HepG2 (cell line): ENCODE data around the gene JAG1. TPM values are rescaled to one million over a fixed set of nuclear protein-coding genes. Genes with fewer than 3 reads are reported as not detected.

Experiments used
- ATRX ChIP-seq: sonication (generic); formaldehyde crosslinking; IDR thresholded peaks from 2 replicates; pipeline ENCODE4 v1.4.0; 2020; ENCODE audit warnings: missing genetic modification reagents, borderline replicate concordance
- CEBPB ChIP-seq: IDR thresholded peaks from 2 replicates; pipeline ENCODE4 v1.6.1; 2011; ENCODE audit warnings: low read depth, low read length, improper control_type of control experiment, borderline replicate concordance
- CEBPG ChIP-seq: IDR thresholded peaks from 2 replicates; pipeline ENCODE4 v1.6.1; 2016
- DPF2 ChIP-seq: sonication (generic); formaldehyde crosslinking; IDR thresholded peaks from 2 replicates; pipeline ENCODE4 v1.4.0; 2020; ENCODE audit warnings: mild to moderate bottlenecking, low read depth, missing genetic modification reagents, borderline replicate concordance
- DRAP1 ChIP-seq: IDR thresholded peaks from 2 replicates; pipeline ENCODE4 v1.6.1; 2016; ENCODE audit warnings: missing genetic modification reagents, missing compliant biosample characterization
- EED ChIP-seq: sonication (generic); formaldehyde crosslinking; IDR thresholded peaks from 2 replicates; pipeline ENCODE4 v1.5.0; 2020; ENCODE audit warnings: mild to moderate bottlenecking, missing genetic modification reagents
- ESRRA ChIP-seq: sonication (generic); formaldehyde crosslinking; IDR thresholded peaks from 2 replicates; pipeline ENCODE4 v1.5.1; 2020; ENCODE audit warnings: mild to moderate bottlenecking, low read depth, missing genetic modification reagents
- GATA4 ChIP-seq: sonication (generic); IDR thresholded peaks from 2 replicates; pipeline ENCODE4 v1.6.1; 2016; ENCODE audit warnings: antibody characterized with exemption, low read depth, borderline replicate concordance
- HBP1 ChIP-seq: IDR thresholded peaks from 2 replicates; pipeline ENCODE4 v1.6.1; 2016; ENCODE audit warnings: low read depth, control low read depth
- HIVEP1 ChIP-seq: sonication (generic); formaldehyde crosslinking; IDR thresholded peaks from 2 replicates; pipeline ENCODE4 v1.4.0; 2020; ENCODE audit warnings: mild to moderate bottlenecking, missing genetic modification reagents
- HOXD1 ChIP-seq: sonication (generic); formaldehyde crosslinking; IDR thresholded peaks from 2 replicates; pipeline ENCODE4 v1.5.0; 2020; ENCODE audit warnings: missing genetic modification reagents
- KDM1A ChIP-seq: IDR thresholded peaks from 2 replicates; pipeline ENCODE4 v1.6.1; 2016; ENCODE audit warnings: missing compliant biosample characterization
- NCOR1 ChIP-seq: fragments of 200-600 bp; sonication (generic); IDR thresholded peaks from 2 replicates; pipeline ENCODE4 v1.7.0; 2017; ENCODE audit warnings: antibody characterized with exemption, low read length, borderline replicate concordance
- NFE2 ChIP-seq: sonication (generic); formaldehyde crosslinking; IDR thresholded peaks from 2 replicates; pipeline ENCODE4 v1.4.0; 2020; ENCODE audit warnings: missing genetic modification reagents
- PHF21A ChIP-seq: sonication (generic); formaldehyde crosslinking; IDR thresholded peaks from 2 replicates; pipeline ENCODE4 v1.5.0; 2020; ENCODE audit warnings: mild to moderate bottlenecking, missing genetic modification reagents
- RXRA ChIP-seq: sonication (generic); formaldehyde crosslinking; IDR thresholded peaks from 2 replicates; pipeline ENCODE4 v1.5.1; 2020; ENCODE audit warnings: missing genetic modification reagents
- SALL1 ChIP-seq: sonication (generic); formaldehyde crosslinking; IDR thresholded peaks from 2 replicates; pipeline ENCODE4 v1.8.0; 2022; ENCODE audit warnings: mild to moderate bottlenecking, missing genetic modification reagents
- SKI ChIP-seq: fragments of 450-650 bp; IDR thresholded peaks from one replicate; pipeline ENCODE4 v1.6.1; 2018; ENCODE audit warnings: mild to moderate bottlenecking; ENCODE audit not compliant: partially characterized antibody
- TARDBP ChIP-seq: sonication (generic); formaldehyde crosslinking; IDR thresholded peaks from 2 replicates; pipeline ENCODE4 v1.8.0; 2022; ENCODE audit warnings: mild to moderate bottlenecking, missing genetic modification reagents
- TBX3 ChIP-seq: fragments of 450-650 bp; IDR thresholded peaks from 2 replicates; pipeline ENCODE4 v1.6.1; 2017; ENCODE audit warnings: antibody characterized with exemption, mild to moderate bottlenecking, inconsistent platforms, borderline replicate concordance
- TCF7 ChIP-seq: sonication (generic); IDR thresholded peaks from 2 replicates; pipeline ENCODE4 v1.6.1; 2016; ENCODE audit warnings: antibody characterized with exemption, low read depth
- TEAD3 ChIP-seq: optimal IDR thresholded peaks from 2 replicates; pipeline ENCODE3; 2016; ENCODE audit warnings: borderline replicate concordance
- WIZ ChIP-seq: sonication (generic); formaldehyde crosslinking; IDR thresholded peaks from 2 replicates; pipeline ENCODE4 v1.5.1; 2020; ENCODE audit warnings: mild to moderate bottlenecking, missing genetic modification reagents
- ZBTB1 ChIP-seq: sonication (generic); formaldehyde crosslinking; IDR thresholded peaks from 2 replicates; pipeline ENCODE4 v1.4.0; 2020; ENCODE audit warnings: missing genetic modification reagents, borderline replicate concordance
- ZBTB7B ChIP-seq: sonication (generic); formaldehyde crosslinking; IDR thresholded peaks from 2 replicates; pipeline ENCODE4 v1.4.0; 2020; ENCODE audit warnings: missing genetic modification reagents
- ZEB1 ChIP-seq: IDR thresholded peaks from 2 replicates; pipeline ENCODE4 v1.6.1; 2012; ENCODE audit warnings: mild to moderate bottlenecking, low read depth, inconsistent platforms; ENCODE audit not compliant: insufficient replicate concordance
- ZNF101 ChIP-seq: sonication (generic); formaldehyde crosslinking; IDR thresholded peaks from 2 replicates; pipeline ENCODE4 v1.4.0; 2020; ENCODE audit warnings: mild to moderate bottlenecking, low read depth, missing genetic modification reagents, borderline replicate concordance
- ZNF124 ChIP-seq: sonication (generic); formaldehyde crosslinking; IDR thresholded peaks from 2 replicates; pipeline ENCODE4 v1.4.0; 2020; ENCODE audit warnings: missing genetic modification reagents
- ZNF414 ChIP-seq: sonication (generic); formaldehyde crosslinking; IDR thresholded peaks from 2 replicates; pipeline ENCODE4 v1.5.0; 2020; ENCODE audit warnings: missing genetic modification reagents
- ZNF543 ChIP-seq: sonication (generic); formaldehyde crosslinking; IDR thresholded peaks from 2 replicates; pipeline ENCODE4 v1.4.0; 2020; ENCODE audit warnings: mild to moderate bottlenecking, missing genetic modification reagents
- ZNF766 ChIP-seq: sonication (generic); formaldehyde crosslinking; IDR thresholded peaks from 2 replicates; pipeline ENCODE4 v1.5.0; 2020; ENCODE audit warnings: missing genetic modification reagents, borderline replicate concordance
- ZNF776 ChIP-seq: sonication (generic); formaldehyde crosslinking; IDR thresholded peaks from 2 replicates; pipeline ENCODE4 v1.4.0; 2020; ENCODE audit warnings: mild to moderate bottlenecking, missing genetic modification reagents
- polyA plus RNA-seq, 8 experiments: library from polyadenylated mRNA; depleted of rRNA in 3 of 8; stranded (reverse) in 7 of 8; unstranded in 1 of 8; fragments of >200 nt; fragmentation: Illumina TruSeq in 4 of 8; extraction: Trizol in 4 of 8; gene quantifications; 2 replicates each; pipeline versions ENCODE4 v1.2.1 to v1.2.3, GENCODE V29; 2011 to 2016; ENCODE audit warnings: low read depth in 4 of 8, missing spikeins in 1 of 8, mixed read lengths in 1 of 8; ENCODE audit not compliant: insufficient read depth in 1 of 8
- total RNA-seq, 5 experiments: library from RNA; depleted of rRNA; stranded (reverse); fragments of >200 nt; fragmentation: Illumina TruSeq; extraction: Trizol; gene quantifications; 2 replicates each; pipeline ENCODE4 v1.2.3, GENCODE V29; 2016; ENCODE audit warnings: low read depth in 1 of 5

Gene JAG1
- total and polyA plus RNA-seq, 2 of the 13 experiments (the other 11 are each of a cell fraction or from before 2014, with no cell fraction given), result 47.1 to 56.3 TPM

- TF ChIP-seq WIZ (CRISPR knock-in tag), result no peak
- TF ChIP-seq SKI, result peak; percentile 18
- no peak for TF ChIP-seq NFE2 (CRISPR knock-in tag)
- no peak for TF ChIP-seq ZNF776 (CRISPR knock-in tag)
- TF ChIP-seq TARDBP (CRISPR knock-in tag), result 0 out of 2 replicates have a peak, but pooled peaks have one; percentile 29
- TF ChIP-seq GATA4, result 0 out of 2 replicates have a peak, but pooled peaks have one; percentile 27
- TF ChIP-seq TCF7, result peak; percentile 32; the same call in 1 of the 2 replicates
- peak; percentile 91 for TF ChIP-seq ZEB1
- no peak for TF ChIP-seq ZBTB7B (CRISPR knock-in tag)
- TF ChIP-seq CEBPG (CRISPR knock-in tag), result peak; percentile 88
- 0 out of 2 replicates have a peak, but pooled peaks have one; percentile 48 for TF ChIP-seq ESRRA (CRISPR knock-in tag)
- TF ChIP-seq ZNF543 (CRISPR knock-in tag), result 0 out of 2 replicates have a peak, but pooled peaks have one; percentile 43
- TF ChIP-seq ATRX, result no peak
- TF ChIP-seq ZBTB1 (CRISPR knock-in tag), result no peak
- peak; percentile 92 for TF ChIP-seq CEBPB
- no peak for TF ChIP-seq HOXD1 (CRISPR knock-in tag)
- TF ChIP-seq KDM1A (CRISPR knock-in tag), result no peak
- peak; percentile 50 for TF ChIP-seq TEAD3
- no peak for TF ChIP-seq HBP1 (CRISPR knock-in tag)
- TF ChIP-seq DRAP1 (CRISPR knock-in tag), result 0 out of 2 replicates have a peak, but pooled peaks have one; percentile 26
- TF ChIP-seq NCOR1, result peak; percentile 87; the same call in 1 of the 2 replicates
- TF ChIP-seq ZNF766 (CRISPR knock-in tag), result 0 out of 2 replicates have a peak, but pooled peaks have one; percentile 36
- peak; percentile 62 for TF ChIP-seq PHF21A (CRISPR knock-in tag)
- peak; percentile 39; the same call in 1 of the 2 replicates for TF ChIP-seq ZNF124 (CRISPR knock-in tag)
- TF ChIP-seq ZNF101 (CRISPR knock-in tag), result no peak
- no peak for TF ChIP-seq EED (CRISPR knock-in tag)
- TF ChIP-seq ZNF414 (CRISPR knock-in tag), result peak; percentile 63; the same call in 1 of the 2 replicates
- peak; percentile 91 for TF ChIP-seq SALL1
- TF ChIP-seq DPF2 (CRISPR knock-in tag), result 0 out of 2 replicates have a peak, but pooled peaks have one; percentile 33
- no peak for TF ChIP-seq TBX3
- TF ChIP-seq HIVEP1 (CRISPR knock-in tag), result peak; percentile 63; the same call in 1 of the 2 replicates
- TF ChIP-seq RXRA, result peak; percentile 94
These were observed 21.0 kb downstream of the JAG1 start (continued) for GRCh38 chr20:10652660-10653261.
